DOHH2 (cell line): ENCODE data around the gene NUMB.

Experiments used
- EZH2phosphoT487 ChIP-seq: fragments of 200-600 bp; sonication (generic); IDR thresholded peaks from 2 replicates; pipeline ENCODE4 v1.6.1; 2017; ENCODE audit warnings: borderline replicate concordance, mild to moderate bottlenecking, antibody characterized with exemption, low read length, moderate library complexity, mixed read lengths
- TF ChIP-seq, protein P1 (sequence below): fragments of 200-600 bp; sonication (generic); IDR thresholded peaks from one replicate; pipeline ENCODE4 v1.5.1; 2014; ENCODE audit warnings: antibody characterized with exemption, mild to moderate bottlenecking, low read depth, low read length; ENCODE audit not compliant: poor library complexity, severe bottlenecking

DNA sequence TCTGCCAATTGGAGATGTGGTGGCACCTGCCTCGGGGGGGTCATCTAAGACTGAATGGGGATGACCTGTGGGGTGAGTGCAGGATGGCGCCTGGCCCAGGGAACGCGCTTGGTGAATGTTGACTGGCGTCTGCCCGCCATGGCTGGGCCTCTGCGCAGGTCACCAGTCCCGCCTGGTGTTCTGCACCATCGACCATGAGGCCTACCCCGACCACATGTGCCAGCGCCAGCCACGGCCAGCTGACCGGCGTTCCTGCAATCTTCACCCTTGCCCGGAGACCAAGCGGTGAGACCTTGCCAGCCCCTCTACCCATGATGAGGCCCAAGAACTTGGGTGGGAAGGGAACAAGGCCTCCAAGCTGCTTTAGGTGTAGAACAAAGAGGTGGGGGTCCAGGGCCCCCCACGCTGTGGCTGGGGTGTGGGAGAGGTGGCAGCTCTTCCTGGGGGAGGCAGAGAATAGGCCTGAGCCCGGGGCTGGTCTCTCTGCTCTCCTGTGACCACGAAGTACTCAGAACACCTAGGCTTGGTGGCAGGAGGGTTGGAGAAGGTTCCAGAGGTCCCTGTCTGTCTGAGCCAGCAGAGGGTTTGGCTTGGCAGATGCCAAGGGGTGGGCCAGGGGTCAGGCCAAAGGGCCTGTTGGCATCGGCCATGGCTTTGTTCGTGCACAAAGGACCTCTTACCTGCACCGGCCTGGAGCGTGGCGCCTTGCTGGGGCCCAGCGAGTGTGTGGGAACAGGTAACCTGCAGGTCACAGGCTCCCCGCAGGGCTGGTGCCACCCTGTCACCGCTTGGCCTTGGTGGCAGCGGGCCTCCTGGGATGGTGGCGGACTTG lies 205.6 kb downstream of the NUMB start:
- TF ChIP-seq, protein P1, sequence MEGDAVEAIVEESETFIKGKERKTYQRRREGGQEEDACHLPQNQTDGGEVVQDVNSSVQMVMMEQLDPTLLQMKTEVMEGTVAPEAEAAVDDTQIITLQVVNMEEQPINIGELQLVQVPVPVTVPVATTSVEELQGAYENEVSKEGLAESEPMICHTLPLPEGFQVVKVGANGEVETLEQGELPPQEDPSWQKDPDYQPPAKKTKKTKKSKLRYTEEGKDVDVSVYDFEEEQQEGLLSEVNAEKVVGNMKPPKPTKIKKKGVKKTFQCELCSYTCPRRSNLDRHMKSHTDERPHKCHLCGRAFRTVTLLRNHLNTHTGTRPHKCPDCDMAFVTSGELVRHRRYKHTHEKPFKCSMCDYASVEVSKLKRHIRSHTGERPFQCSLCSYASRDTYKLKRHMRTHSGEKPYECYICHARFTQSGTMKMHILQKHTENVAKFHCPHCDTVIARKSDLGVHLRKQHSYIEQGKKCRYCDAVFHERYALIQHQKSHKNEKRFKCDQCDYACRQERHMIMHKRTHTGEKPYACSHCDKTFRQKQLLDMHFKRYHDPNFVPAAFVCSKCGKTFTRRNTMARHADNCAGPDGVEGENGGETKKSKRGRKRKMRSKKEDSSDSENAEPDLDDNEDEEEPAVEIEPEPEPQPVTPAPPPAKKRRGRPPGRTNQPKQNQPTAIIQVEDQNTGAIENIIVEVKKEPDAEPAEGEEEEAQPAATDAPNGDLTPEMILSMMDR: no peak
- no peak for TF ChIP-seq EZH2phosphoT487
